Astrocyte (in vitro differentiated cells and primary cell): ENCODE data around the gene CCNB3. TPM values are rescaled to one million over a fixed set of nuclear protein-coding genes. Genes with fewer than 3 reads are reported as not detected.

Source experiments
- DNase-seq: peaks from one replicate; pipeline ENCODE4 v3.0.0-alpha.2; 2010; ENCODE audit warnings: low read depth
- FAIRE-seq: peaks from 2 replicates; lab custom pipeline; 2011; peaks lifted over from hg19 to GRCh38; lab: Jason Lieb, UNC
- H2AFZ ChIP-seq: 2 replicates; pipeline ENCODE4 v1.6.0; 2012; ENCODE audit warnings: low read depth, low read length, inconsistent platforms
- H3K27ac ChIP-seq: 2 replicates; pipeline ENCODE4 v1.5.1; 2011; ENCODE audit warnings: low read depth, low read length, inconsistent platforms
- H3K27me3 ChIP-seq: 2 replicates; pipeline ENCODE4 v1.6.0; 2011; ENCODE audit warnings: low read length, inconsistent platforms; ENCODE audit not compliant: insufficient read depth
- H3K36me3 ChIP-seq: 2 replicates; pipeline ENCODE4 v1.5.1; 2011; ENCODE audit warnings: low read length, inconsistent platforms; ENCODE audit not compliant: insufficient read depth
- H3K4me1 ChIP-seq: 2 replicates; pipeline ENCODE4 v1.5.1; 2011; ENCODE audit warnings: low read length, inconsistent platforms; ENCODE audit not compliant: insufficient read depth
- H3K4me2 ChIP-seq: 2 replicates; pipeline ENCODE4 v1.6.0; 2012; ENCODE audit warnings: low read length, inconsistent platforms
- H3K4me3 ChIP-seq: 2 replicates; pipeline ENCODE4 v1.5.1; 2011; ENCODE audit warnings: low read depth, mild to moderate bottlenecking, low read length, inconsistent platforms; ENCODE audit not compliant: insufficient read depth
- H3K79me2 ChIP-seq: 2 replicates; pipeline ENCODE4 v1.6.0; 2012; ENCODE audit warnings: mild to moderate bottlenecking, low read length, inconsistent platforms; ENCODE audit not compliant: insufficient read depth
- H3K9ac ChIP-seq: 2 replicates; pipeline ENCODE4 v1.6.0; 2012; ENCODE audit warnings: mild to moderate bottlenecking, low read length, inconsistent platforms
- H3K9me3 ChIP-seq: 2 replicates; pipeline ENCODE4 v1.5.1; 2012; ENCODE audit warnings: low read depth, mild to moderate bottlenecking, low read length, inconsistent platforms; ENCODE audit not compliant: insufficient read depth
- H4K20me1 ChIP-seq: 2 replicates; pipeline ENCODE4 v1.6.0; 2012; ENCODE audit warnings: low read length, inconsistent platforms; ENCODE audit not compliant: insufficient read depth
- H3K27ac Mint-ChIP-seq: one replicate; pipeline ENCODE4 v1.8.0; 2021; ENCODE audit warnings: mild to moderate bottlenecking, mixed read lengths; ENCODE audit not compliant: unreplicated experiment
- H3K27me3 Mint-ChIP-seq: one replicate; pipeline ENCODE4 v1.8.0; 2021; ENCODE audit warnings: low read depth, mixed read lengths; ENCODE audit not compliant: unreplicated experiment
- H3K36me3 Mint-ChIP-seq: one replicate; pipeline ENCODE4 v1.8.0; 2021; ENCODE audit warnings: low read depth, mixed read lengths; ENCODE audit not compliant: unreplicated experiment
- H3K4me1 Mint-ChIP-seq: one replicate; pipeline ENCODE4 v1.8.0; 2021; ENCODE audit warnings: low read depth, mixed read lengths; ENCODE audit not compliant: unreplicated experiment
- H3K4me3 Mint-ChIP-seq: one replicate; pipeline ENCODE4 v1.8.0; 2021; ENCODE audit warnings: mild to moderate bottlenecking, moderate library complexity, mixed read lengths; ENCODE audit not compliant: unreplicated experiment
- H3K9me3 Mint-ChIP-seq: one replicate; pipeline ENCODE4 v1.8.0; 2021; ENCODE audit warnings: mild to moderate bottlenecking, mixed read lengths; ENCODE audit not compliant: unreplicated experiment
- CTCF ChIP-seq: IDR thresholded peaks from 2 replicates; pipeline ENCODE4 v1.5.1; 2011; ENCODE audit warnings: low read depth, mild to moderate bottlenecking, inconsistent platforms, low read length, moderate library complexity; ENCODE audit not compliant: insufficient read depth
- EZH2 ChIP-seq: IDR thresholded peaks from 2 replicates; pipeline ENCODE4 v1.6.1; 2012; ENCODE audit warnings: mild to moderate bottlenecking, low read length, inconsistent platforms; ENCODE audit not compliant: insufficient read depth
- total RNA-seq: library from RNA; stranded (reverse); gene quantifications from 2 replicates; pipeline ENCODE4 v1.2.1, GENCODE V29; 2021

CCNB3 gene
- total RNA-seq, 1 donor from 2014 or later = 0.16 TPM

- no peak overlapping the region for H3K4me2 ChIP-seq
- H3K9me3 Mint-ChIP-seq = no peaks in the 10 kb centered on the region
- H3K4me1 Mint-ChIP-seq = no peaks in the 10 kb centered on the region
Observed at GRCh38 chrX:50333308-50333707, 128.7 kb downstream of the CCNB3 start.

GRCh38 chrX:50343917-50344316, 139.4 kb downstream of the CCNB3 start:
- FAIRE-seq = no peak
- Histone ChIP-seq H3K79me2 (no peaks in the 10 kb centered on the region), H2AFZ (no peak overlapping the region), H3K4me2 (no peak overlapping the region), H3K27ac (no peak overlapping the region), H3K36me3 (no peaks in the 10 kb centered on the region), H3K4me1 (no peaks in the 10 kb centered on the region), H3K27me3 (no peaks in the 10 kb centered on the region), H4K20me1 (no peaks in the 10 kb centered on the region), H3K9ac (no peak overlapping the region), H3K4me3 (no peak overlapping the region), H3K9me3 (no peaks in the 10 kb centered on the region)
- Mint-ChIP-seq H3K4me3 (no peak overlapping the region), H3K27me3 (peaks cover 5% of the 10 kb centered on the region), H3K27ac (no peak overlapping the region), H3K4me1 (no peaks in the 10 kb centered on the region), H3K36me3 (no peaks in the 10 kb centered on the region), H3K9me3 (no peaks in the 10 kb centered on the region)
- no peak for DNase-seq
- TF ChIP-seq EZH2 = no peak
- no peak for TF ChIP-seq CTCF

More at GRCh38 chrX:50333308-50333707, 128.7 kb downstream of the CCNB3 start:
- no peaks in the 10 kb centered on the region for H3K27me3 ChIP-seq
- no peaks in the 10 kb centered on the region for H4K20me1 ChIP-seq
- no peak overlapping the region for H3K4me3 ChIP-seq
- H3K36me3 Mint-ChIP-seq = no peaks in the 10 kb centered on the region
- H3K27ac ChIP-seq = no peak overlapping the region
- no peak for FAIRE-seq
- no peaks in the 10 kb centered on the region for H3K79me2 ChIP-seq
- H3K27me3 Mint-ChIP-seq = no peaks in the 10 kb centered on the region
- H3K9me3 ChIP-seq = no peaks in the 10 kb centered on the region
- no peak overlapping the region for H3K27ac Mint-ChIP-seq
- no peaks in the 10 kb centered on the region for H3K4me1 ChIP-seq
- H3K9ac ChIP-seq = no peak overlapping the region
- H3K4me3 Mint-ChIP-seq = no peak overlapping the region
- H2AFZ ChIP-seq = no peak overlapping the region
- TF ChIP-seq CTCF = no peak
- no peak for TF ChIP-seq EZH2
- no peak for DNase-seq
- no peaks in the 10 kb centered on the region for H3K36me3 ChIP-seq

GRCh38 chrX:50372966-50373365, 168.4 kb downstream of the CCNB3 start:
- H3K27ac ChIP-seq = no peak overlapping the region
- Mint-ChIP-seq H3K27me3 (peaks cover 2% of the 10 kb centered on the region), H3K4me3 (no peak overlapping the region), H3K27ac (no peak overlapping the region), H3K9me3 (peaks cover 2% of the 10 kb centered on the region), H3K4me1 (no peaks in the 10 kb centered on the region), H3K36me3 (no peaks in the 10 kb centered on the region)
- no peaks in the 10 kb centered on the region for H4K20me1 ChIP-seq
- H2AFZ ChIP-seq = no peak overlapping the region
- H3K4me1 ChIP-seq = no peaks in the 10 kb centered on the region
- H3K9me3 ChIP-seq = no peaks in the 10 kb centered on the region
- no peak for DNase-seq
- no peak overlapping the region for H3K4me3 ChIP-seq
- H3K9ac ChIP-seq = no peak overlapping the region
- no peak overlapping the region for H3K4me2 ChIP-seq
- FAIRE-seq = peak; percentile 59
- no peaks in the 10 kb centered on the region for H3K79me2 ChIP-seq
- H3K36me3 ChIP-seq = no peaks in the 10 kb centered on the region
- no peaks in the 10 kb centered on the region for H3K27me3 ChIP-seq
- TF ChIP-seq EZH2 (no peak), CTCF (no peak)
